HG02852 (cell line): Measurements from ENCODE around the gene DDC.
A peak's percentile ranks its signal among the peaks of the same experiment; 100 is the strongest.

ENCODE experiments used
- ATAC-seq: cut with Tn5 transposase; IDR thresholded peaks from one replicate; pipeline ENCODE4 v1.9.1; 2021; ENCODE audit warnings: mild to moderate bottlenecking, moderate library complexity; ENCODE audit not compliant: unreplicated experiment

DDC gene

DNA sequence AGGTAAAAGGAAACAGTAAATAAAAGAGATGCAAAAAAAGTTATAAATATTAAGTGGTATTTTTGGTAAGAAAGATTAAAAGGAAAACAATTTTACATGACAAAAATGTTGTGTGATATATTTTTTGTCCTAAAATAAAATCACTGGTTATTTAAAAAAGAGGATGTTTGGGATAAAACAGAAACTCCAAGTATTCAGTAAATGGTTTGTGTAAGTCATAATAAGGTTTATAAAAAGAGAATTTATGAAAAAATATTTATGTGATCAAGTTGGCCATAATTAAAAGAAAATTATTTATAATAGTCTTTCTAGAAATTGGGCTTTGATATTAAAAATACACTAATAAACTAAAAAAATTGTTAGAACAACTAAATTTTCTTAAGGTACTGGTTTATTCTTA is 76.8 kb downstream of the DDC start:
- no peak for ATAC-seq

DNA sequence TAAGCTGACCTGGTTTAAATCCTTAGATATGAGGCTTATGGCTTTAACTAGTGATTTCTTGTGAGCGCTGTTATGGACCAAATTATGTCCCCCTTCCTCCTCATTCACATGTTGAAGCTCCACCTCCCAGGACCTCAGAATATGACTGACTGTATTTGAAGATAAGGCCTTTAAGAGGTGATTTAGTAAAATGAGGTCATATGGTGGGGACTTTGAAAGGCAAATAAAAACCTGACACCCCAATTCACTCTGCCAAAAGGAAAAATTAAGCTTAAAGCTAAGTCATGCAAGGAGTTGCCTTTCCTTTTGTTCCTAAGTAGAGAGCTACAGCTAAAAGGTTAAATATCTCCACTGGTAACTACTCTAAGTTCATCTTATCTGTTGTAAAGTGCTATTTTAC is 78.7 kb downstream of the DDC start:
- ATAC-seq: no peak

DNA sequence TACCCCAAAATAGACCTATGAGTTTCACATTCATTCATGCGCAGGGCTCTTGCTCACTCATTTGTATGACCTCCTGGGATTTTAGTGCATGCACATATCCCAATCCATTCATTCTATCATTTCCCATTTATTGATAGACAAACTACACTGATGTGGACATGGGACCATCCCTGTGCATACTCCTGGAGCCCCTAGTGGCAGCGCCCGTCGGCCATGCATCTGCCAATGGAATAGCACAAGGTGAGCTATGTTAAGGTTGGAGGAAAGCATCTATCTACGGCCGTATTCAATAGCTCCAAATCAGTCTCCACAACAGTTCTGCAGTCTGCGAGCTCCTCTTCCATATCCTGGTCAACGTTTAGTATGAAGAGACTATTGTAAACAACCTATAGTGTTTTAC is 83.3 kb downstream of the DDC start:
- no peak for ATAC-seq

DNA sequence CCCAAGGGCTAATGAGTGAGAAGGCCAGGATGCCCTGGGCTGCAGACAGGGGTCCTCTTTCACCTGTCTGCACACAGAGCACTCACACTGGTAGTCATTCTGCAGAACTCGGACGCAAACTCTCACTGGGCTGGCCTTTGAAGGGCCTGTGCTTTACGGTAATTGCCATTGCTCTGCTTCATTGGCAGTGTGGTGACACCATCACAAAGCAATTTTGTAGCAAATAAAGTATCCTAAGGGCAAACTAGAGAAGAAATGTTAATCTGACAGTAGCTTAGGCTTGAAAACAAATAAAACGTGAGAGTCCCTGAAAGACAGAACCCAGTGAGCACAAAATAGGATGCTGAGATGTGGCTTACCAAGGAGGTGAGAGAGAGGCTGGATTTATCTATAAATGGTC is 84.4 kb downstream of the DDC start:
- ATAC-seq: no peak

DNA sequence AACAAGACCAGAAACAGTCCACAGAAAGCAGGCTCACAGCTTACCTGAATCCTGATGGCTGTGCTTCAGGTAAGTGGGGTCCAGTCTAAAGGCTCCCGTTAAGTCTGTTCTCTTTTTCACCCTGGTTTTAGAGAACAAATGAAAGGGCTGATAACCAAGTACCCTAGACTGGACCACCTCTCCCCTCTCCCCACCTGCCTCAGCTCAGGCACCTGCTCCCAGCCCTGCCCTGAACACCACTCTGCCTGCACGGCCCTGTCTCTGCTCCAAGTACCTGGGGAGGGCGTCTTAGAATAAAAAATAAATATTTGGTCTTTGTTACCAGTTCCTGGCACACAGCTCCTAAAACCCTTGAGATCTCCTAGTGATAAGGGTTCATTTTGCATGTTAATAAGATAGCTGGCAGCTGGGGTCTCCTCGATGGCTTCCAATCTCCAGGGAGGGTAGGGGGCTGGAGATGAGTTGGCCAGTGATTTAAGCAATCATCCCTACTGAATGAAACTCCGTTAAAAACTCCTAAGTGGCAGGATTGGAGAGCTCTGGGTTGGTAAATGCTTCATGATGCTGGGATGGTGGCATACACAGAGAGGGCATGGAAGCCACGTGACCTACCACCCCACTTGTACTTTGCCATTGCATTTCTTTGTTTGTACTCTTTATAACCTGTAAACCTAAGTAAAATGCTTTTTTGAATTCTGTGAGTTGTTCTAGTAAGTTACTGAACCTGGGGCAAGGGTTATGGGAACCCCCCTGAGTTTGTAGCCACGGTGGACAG is 85.3 kb downstream of the DDC start:
- no peak for ATAC-seq

DNA sequence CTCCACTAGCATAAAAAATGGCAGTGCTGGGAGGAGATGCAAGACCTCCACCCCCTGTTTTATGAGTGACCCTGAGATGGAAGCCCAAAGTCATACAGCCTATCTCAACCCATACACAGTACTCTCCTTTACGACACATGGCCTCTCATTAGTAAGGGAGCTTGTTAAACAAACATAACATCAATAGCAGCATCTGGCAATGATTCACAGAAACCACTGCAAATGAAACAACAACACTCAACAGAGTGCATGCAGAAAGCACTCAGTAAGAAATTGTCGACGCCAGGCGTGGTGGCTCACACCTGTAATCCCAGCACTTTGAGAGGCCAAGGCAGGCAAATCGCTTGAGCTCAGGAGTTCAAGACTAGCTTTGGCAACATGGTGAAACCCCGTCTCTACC is 87.6 kb downstream of the DDC start:
- no peak for ATAC-seq

DNA sequence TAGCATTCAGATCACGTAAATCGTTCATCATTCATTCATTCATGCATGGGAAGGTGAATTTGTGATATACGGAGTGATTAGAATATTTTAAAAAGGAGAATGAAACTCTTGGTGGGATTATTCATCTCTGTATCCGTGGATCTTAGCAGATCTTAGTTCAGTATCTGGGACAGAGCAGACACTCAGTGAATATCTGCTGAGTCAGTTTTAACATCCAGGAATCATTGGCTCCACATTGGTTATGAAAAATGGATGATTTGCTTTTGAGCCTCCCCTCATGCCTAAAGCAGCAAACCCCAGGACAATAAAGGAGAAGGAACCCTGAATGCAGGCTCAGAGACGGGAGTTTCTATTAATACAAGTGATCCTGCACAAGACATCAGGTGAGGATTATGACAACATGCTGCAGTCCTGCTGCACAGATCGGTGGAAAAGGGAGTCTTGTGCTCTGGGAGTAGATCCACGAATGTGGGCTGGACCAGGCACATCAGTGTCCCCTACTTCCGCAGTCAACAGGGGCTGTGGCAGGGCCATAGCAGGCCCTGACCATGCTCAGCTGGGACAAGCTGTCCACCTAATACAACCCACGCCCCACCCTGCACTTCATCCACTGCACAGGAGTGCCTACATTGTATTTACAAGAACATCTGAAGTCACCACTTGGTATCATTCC is 88.1 kb downstream of the DDC start:
- ATAC-seq: no peak

DNA sequence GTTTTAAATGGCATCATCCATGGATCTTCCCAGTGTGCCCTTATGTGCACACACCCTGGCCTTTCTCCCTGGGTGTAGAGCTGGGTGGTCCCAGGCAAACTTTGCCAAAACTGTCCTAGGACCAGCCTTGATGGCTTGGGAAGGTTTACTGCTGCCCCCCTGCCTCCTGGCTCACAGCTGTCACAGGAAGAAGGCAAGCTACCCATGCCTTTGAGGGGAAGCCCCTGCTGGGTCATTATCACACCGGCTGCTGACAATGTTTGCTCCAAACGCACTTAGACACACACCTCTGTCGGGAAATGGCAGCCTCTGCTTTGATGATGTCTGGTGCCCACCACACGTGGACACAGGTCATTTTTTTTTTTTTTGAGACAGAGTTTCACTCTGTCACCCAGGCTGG is 89.9 kb downstream of the DDC start:
- ATAC-seq: no peak

DNA sequence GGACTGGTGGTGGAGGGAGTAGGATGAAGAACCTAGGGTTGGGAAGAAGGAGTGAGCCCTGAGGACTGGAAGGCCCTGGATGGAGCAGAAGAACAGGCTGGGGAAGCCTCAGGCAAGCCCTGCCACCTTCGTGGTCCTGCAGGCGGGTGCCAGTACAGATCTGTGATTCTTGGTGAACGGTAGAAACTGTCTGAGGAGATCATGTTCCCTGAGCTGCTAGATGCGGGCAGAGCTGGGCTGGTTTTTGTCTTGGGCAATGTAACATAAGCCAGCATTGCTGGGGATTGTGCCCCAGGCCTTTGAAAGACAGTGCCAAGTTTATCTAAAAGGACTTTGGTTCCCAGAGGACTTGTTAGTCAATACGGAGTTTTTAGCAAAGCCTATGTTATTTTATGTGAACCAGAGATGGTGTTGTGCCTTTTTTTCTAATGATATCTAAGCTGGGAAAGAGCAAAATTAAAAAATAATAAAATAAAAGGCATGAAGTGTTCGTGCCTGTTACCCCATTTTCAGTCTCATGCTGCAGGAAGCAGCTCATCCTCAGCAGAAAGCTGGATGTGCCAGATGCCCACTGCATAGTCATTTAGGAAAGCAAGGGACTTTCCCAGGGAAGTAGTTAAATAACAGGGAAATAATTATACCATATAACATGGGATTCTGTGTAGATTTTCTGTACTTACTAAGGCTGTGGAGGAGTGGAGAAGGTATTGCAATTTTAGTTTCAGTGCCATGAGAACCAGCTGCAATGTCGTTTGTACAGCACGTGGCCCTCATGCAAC is 90.6 kb downstream of the DDC start:
- no peak for ATAC-seq

DNA sequence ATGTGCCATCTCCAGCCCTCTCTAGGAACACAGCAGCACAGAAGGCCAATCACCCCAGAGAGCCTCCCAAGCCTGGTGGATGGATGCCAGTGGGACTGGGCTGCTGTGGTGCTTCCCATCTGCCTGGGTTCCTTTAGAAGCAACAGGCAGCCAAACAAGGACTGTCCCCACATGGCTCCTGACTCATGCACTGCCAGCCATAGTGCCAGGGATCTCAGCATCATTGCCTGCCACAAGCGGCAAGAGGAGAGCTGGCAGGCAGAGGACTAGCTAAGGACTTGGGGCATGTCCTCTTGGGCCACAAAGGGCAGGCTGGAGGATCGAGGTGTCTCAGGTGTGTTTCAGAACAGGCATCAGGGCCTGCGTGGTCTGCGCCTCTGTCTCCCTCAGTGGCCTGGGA is 91.7 kb downstream of the DDC start:
- ATAC-seq: no peak

DNA sequence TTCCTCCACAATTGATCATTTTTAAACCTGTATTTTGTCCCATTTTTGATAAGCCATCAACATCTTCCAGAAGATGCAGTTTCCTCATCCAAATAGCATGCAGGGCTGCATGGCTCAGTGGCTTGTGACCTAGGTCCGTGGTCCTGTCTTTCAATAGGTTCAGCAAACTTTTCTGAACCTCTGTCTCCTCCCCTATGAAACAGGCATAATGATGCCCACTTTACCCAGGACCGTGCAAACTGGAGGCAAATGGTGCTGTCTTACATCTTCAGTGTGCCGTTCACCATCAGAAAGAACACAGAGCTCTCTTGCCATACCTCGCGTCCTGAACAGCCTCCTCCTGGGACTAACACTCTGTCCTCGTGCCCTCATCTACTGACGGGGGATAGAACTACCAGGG is 92.8 kb downstream of the DDC start:
- ATAC-seq: no peak

DNA sequence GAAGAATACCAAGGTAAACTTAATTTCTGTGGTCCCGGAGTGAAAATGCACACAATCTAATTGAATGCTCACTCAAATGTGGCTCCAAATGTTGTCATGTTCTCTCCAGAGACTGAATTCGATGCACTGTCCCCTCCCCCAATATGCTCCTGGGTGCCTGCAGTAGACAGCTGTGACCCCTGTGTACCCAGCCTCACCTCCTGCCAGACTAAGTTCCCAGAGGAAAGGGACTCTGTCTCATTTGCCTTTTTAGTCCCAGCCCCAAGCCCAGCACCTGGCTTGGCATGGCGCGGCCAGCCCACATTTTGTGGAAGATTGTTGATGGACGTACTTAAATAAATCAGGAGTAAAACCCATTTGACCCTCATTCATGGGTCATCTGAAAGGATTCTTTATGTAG is 93.2 kb downstream of the DDC start:
- ATAC-seq: no peak

DNA sequence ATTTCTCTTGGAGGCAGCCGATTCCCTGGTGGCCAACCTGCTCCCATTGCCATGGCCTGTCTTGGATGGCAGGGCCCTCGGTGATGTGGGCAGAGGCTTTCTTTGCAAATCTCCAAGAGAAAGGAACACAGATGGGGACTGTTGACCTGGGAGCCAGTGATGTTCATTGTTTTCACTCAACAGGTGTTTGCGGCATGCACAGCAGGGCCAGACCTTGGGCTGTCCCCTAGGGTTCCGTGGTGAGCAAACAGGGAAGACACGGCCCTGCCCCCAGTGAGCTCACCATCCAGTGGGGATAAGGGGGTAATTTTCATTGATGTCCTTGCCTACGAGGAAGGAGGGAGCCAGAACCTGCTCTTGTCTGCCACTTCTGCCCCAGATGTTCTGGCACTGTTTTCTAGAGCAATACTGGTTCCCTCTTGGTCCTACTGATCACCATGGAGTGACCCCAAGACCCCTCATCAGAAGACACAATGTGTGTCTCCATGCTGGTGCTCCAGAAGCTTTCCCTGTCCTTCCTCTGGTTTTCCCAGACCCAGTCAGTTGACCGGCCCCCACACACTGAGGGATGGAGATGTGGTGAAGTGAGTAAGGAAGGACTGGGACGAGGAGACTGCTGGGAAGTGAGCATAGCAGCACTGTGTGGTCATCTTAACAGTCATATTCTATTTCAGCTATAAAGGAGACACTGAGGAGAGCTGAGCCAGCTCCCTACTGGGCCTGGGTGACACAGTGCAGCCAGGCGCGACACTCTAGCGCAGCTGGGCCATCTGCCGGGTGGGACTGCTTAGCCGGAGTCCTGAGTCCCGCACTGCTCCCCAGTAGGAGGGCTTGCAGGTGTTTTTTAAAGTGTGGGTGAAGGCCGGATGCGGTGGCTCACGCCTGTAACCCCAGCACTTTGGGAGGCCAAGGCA is 94.7 kb downstream of the DDC start:
- no peak for ATAC-seq

DNA sequence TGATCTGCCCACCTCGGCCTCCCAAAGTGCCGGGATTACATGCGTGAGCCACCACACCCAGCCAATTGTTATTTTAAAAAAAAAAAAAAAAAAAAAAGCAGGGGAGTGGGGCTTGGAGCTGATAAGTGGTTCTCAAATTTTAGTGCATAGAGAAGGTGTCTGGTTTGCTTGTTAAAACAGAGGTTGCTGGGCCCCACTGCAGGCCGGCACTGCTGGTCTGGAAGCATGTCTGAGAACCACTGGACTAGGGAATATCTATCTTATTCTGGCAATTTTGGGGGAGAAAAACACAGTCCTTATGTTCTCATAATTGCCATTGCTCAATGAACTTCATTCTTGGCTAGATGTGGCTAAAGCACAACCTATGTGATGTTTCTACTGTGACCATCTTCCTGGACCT is 96.0 kb downstream of the DDC start:
- ATAC-seq: no peak

DNA sequence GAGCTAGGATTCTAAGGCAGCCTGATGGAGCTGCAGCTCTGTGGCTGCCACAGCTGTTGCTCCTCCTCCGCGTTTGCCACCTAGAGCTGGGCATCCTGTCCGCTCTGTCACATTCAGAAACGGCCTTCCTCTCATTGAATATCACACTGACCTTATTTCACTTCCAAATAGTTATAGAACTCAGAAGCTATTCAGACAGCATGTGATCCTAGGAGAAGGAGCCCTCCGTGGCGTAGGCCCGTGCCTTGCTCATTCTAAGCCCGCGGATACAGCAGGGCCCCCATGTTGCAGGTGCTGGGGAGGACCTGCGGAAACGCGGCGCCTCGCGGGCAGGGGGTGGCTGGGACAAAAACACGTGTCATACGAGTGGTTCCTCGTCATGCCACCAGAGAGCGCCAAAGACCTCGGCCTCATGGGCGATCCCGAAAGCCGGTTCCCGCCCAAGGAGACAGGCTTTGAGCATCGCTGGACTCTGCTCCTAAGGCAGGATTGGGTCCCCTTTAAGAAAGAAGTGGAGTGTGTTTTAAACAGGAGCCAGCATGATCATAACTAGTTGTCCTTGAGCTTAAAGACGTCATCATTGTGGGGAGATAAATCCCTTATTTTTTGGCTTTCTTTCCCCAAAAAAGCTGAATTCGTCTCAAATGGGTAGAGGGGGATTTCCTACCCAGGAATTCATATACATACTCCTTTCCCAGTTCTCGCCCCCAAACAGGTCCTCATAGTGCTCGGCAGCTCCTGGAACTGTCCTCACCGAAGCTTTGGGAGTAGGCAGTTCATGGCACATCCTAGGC is 97.2 kb downstream of the DDC start:
- ATAC-seq: peak; percentile 88

DNA sequence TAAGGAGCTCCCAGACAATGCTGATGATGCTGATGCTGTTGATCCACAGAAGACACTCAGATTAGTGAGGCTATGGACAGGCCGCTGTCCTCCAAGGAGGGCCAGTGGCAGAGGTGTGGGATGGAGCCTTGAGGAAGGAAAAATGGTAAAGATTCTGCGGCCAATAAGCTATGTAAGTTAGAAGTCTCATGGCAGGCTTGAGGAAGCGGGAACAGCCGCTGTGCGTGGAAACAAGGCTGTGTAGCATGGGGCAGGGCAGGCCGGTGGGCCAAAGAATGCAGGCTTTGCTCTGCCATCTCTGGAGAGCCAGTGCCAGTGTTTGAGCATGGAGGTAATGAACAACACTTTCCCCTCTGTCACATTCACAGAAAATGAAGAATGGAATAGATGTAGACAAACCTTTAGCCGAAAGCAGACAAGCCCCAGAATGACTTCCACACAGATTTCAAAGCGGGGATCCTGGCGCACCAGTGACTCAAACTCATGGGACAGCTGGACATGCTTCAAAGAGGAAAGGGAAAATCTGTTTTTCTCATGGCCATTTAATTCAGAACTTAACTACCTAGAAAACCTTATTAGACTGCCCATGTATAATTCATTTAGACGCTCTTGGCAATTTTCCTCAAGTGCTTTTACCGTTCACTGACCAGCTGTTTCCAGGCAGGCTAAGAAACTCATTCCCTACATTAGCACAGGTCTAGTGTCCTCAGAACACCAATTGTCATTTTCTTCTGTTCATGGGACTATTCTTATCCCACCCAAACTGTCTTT is 98.2 kb downstream of the DDC start:
- ATAC-seq: no peak

DNA sequence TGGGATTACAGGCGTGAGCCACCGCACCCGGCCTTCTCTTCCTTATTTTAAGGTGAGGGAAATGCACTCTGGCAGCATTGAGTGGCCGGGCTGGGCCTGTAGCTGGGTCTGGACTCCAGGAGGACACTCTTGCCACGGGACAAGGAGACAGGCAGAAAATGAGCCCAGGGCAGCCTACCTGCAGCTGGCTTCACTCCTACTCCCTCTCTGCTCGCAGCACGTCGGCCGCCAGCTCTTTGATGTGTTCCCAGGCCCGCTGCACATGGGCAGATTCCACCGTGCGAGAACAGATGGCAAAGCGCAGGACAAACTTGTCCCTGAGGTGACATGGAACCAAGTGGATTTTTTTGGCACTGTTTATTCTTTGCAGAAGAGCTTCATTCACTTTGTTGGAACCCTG is 102.2 kb downstream of the DDC start:
- ATAC-seq: no peak

DNA sequence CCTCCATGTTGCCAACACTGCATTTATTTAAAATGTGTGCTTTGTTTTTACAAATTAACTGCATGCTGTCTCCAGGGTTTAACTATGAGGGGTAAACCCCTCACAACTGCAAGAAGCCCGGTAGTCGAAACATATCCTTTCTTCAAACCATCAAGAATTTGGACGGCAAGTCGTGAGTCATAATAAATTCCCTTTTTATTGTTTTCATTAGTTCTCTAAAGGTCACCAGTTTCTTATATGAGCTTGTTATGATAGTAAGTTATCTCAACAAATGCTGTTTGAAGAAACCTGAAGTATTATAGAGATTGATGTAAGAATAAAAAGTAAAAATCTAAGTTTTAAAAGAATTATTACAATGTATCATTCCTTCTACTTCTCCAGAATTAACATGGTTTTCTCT is 102.8 kb downstream of the DDC start:
- ATAC-seq: no peak

DNA sequence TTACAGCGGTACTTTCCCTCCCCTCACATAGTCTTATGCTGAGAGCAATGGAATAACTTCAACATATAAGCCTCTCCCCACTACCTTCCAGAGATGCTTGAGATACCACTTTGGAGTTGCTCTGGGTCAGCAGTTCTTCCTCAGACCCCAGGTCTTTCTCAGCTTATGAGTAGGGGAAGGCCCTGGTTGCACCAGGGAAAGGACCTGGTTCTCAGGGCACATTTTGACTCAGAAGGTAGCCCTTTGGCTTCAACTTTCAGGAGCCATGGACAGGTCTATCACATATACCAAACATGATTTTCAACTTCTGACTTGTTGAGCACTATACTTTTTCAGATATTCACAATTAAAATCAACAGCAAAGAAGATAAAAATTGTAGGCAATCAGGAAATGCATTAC is 103.5 kb downstream of the DDC start:
- no peak for ATAC-seq
